H9 (cell line): Measurements from ENCODE around the gene ENTPD6. TPM values are rescaled to one million over a fixed set of nuclear protein-coding genes. Genes with fewer than 3 reads are reported as not detected.

Experiments used
- DNase-seq: peaks from one replicate; pipeline ENCODE4 v3.0.0-alpha.2; 2017
- H2AFZ ChIP-seq: one replicate; pipeline ENCODE4 v1.6.1; 2013; ENCODE audit warnings: mild to moderate bottlenecking, low read length, control low read depth, moderate library complexity
- H2AK5ac ChIP-seq: 2 replicates; pipeline ENCODE4 v1.6.1; 2013; ENCODE audit warnings: low read length, control low read depth, mixed read lengths; ENCODE audit not compliant: insufficient read length
- H2BK120ac ChIP-seq: one replicate; pipeline ENCODE4 v1.6.1; 2013; ENCODE audit warnings: low read depth, mild to moderate bottlenecking, low read length, control low read depth, inconsistent platforms; ENCODE audit not compliant: poor library complexity, severe bottlenecking
- H2BK12ac ChIP-seq: 2 replicates; pipeline ENCODE4 v1.6.1; 2013; ENCODE audit warnings: low read length, control low read depth, mixed read lengths, low read depth; ENCODE audit not compliant: insufficient read length
- H2BK15ac ChIP-seq: 2 replicates; pipeline ENCODE4 v1.6.1; 2013; ENCODE audit warnings: low read depth, low read length, control low read depth
- H2BK20ac ChIP-seq: one replicate; pipeline ENCODE4 v1.6.1; 2013; ENCODE audit warnings: low read depth, mild to moderate bottlenecking, low read length, control low read depth, inconsistent platforms; ENCODE audit not compliant: poor library complexity, severe bottlenecking
- H2BK5ac ChIP-seq: 2 replicates; pipeline ENCODE4 v1.6.1; 2013; ENCODE audit warnings: low read length, control low read depth, mixed read lengths; ENCODE audit not compliant: insufficient read length
- H3K14ac ChIP-seq: 2 replicates; pipeline ENCODE4 v1.6.1; 2013; ENCODE audit warnings: low read length, control low read depth; ENCODE audit not compliant: insufficient read depth
- H3K18ac ChIP-seq: 2 replicates; pipeline ENCODE4 v1.6.1; 2013; ENCODE audit warnings: low read depth, mild to moderate bottlenecking, mixed read lengths, low read length, control low read depth; ENCODE audit not compliant: insufficient read length
- H3K23ac ChIP-seq: 2 replicates; pipeline ENCODE4 v1.6.1; 2013; ENCODE audit warnings: low read length, control low read depth, mixed read lengths, low read depth; ENCODE audit not compliant: insufficient read length
- H3K23me2 ChIP-seq: 2 replicates; pipeline ENCODE4 v1.6.1; 2013; ENCODE audit warnings: low read depth, mild to moderate bottlenecking, mixed read lengths, low read length, control low read depth; ENCODE audit not compliant: insufficient read length, poor library complexity, severe bottlenecking
- H3K27ac ChIP-seq: 2 replicates; pipeline ENCODE4 v1.5.1; 2013; ENCODE audit warnings: low read length, control low read depth, mixed read lengths, low read depth; ENCODE audit not compliant: insufficient read length
- H3K27me3 ChIP-seq: 2 replicates; pipeline ENCODE4 v1.6.1; 2013; ENCODE audit warnings: low read length, control low read depth, inconsistent platforms; ENCODE audit not compliant: insufficient read depth
- H3K4ac ChIP-seq: 2 replicates; pipeline ENCODE4 v1.6.1; 2013; ENCODE audit warnings: low read depth, mild to moderate bottlenecking, control low read depth, inconsistent platforms, low read length, moderate library complexity
- H3K4me1 ChIP-seq: 2 replicates; pipeline ENCODE4 v1.6.1; 2013; ENCODE audit warnings: low read length, control low read depth, inconsistent platforms; ENCODE audit not compliant: insufficient read depth
- H3K4me2 ChIP-seq: 2 replicates; pipeline ENCODE4 v1.6.1; 2013; ENCODE audit warnings: low read length, control low read depth, mixed read lengths; ENCODE audit not compliant: insufficient read length, insufficient read depth
- H3K56ac ChIP-seq: 2 replicates; pipeline ENCODE4 v1.6.1; 2013; ENCODE audit warnings: low read depth, mild to moderate bottlenecking, mixed read lengths, low read length, control low read depth; ENCODE audit not compliant: insufficient read length
- H3K79me1 ChIP-seq: 2 replicates; pipeline ENCODE4 v1.6.1; 2013; ENCODE audit warnings: low read depth, mild to moderate bottlenecking, moderate library complexity, low read length, control low read depth, inconsistent platforms; ENCODE audit not compliant: insufficient read depth, poor library complexity, severe bottlenecking
- H3K79me2 ChIP-seq: 2 replicates; pipeline ENCODE4 v1.6.1; 2013; ENCODE audit warnings: low read length, control low read depth, inconsistent platforms; ENCODE audit not compliant: insufficient read depth
- H3K9ac ChIP-seq: 2 replicates; pipeline ENCODE4 v1.6.1; 2013; ENCODE audit warnings: low read length, control low read depth, mixed read lengths; ENCODE audit not compliant: insufficient read length; ENCODE audit errors: extremely low read depth
- H3K9me3 ChIP-seq: one replicate; pipeline ENCODE4 v1.6.1; 2013; ENCODE audit warnings: low read depth, low read length, inconsistent platforms; ENCODE audit not compliant: control insufficient read depth
- H3T11ph ChIP-seq: one replicate; pipeline ENCODE4 v1.6.1; 2013; ENCODE audit warnings: mild to moderate bottlenecking, low read length, control low read depth, inconsistent platforms
- H4K20me1 ChIP-seq: one replicate; pipeline ENCODE4 v1.6.1; 2013; ENCODE audit not compliant: control insufficient read depth, insufficient read length, insufficient read depth
- H4K5ac ChIP-seq: 2 replicates; pipeline ENCODE4 v1.6.1; 2013; ENCODE audit warnings: low read depth, mild to moderate bottlenecking, mixed read lengths, low read length, control low read depth; ENCODE audit not compliant: insufficient read length
- H4K8ac ChIP-seq: replicated peaks from 2 replicates; pipeline ENCODE4 v1.6.1; 2013; ENCODE audit warnings: low read length, control low read depth, mixed read lengths, low read depth; ENCODE audit not compliant: insufficient read length
- H4K91ac ChIP-seq: 2 replicates; pipeline ENCODE4 v1.6.1; 2013; ENCODE audit warnings: low read depth, mild to moderate bottlenecking, moderate library complexity, mixed read lengths, low read length, control low read depth; ENCODE audit not compliant: insufficient read length
- H3K27ac Mint-ChIP-seq, 3 experiments: 2 replicates in 2 of 3; 3 replicates in 1 of 3; pipeline ENCODE4 v1.8.0; 2020 to 2021; ENCODE audit warnings: mixed read lengths in 3 of 3, mild to moderate bottlenecking in 1 of 3, moderate library complexity in 1 of 3
- H3K27me3 Mint-ChIP-seq: 2 replicates; pipeline ENCODE4 v1.8.0; 2021; ENCODE audit warnings: low read depth, mild to moderate bottlenecking, moderate library complexity, mixed read lengths
- H3K36me3 Mint-ChIP-seq, 3 experiments: 2 replicates in 2 of 3; 3 replicates in 1 of 3; pipeline ENCODE4 v1.8.0; 2020 to 2021; ENCODE audit warnings: low read depth in 3 of 3, mixed read lengths in 3 of 3; ENCODE audit not compliant: insufficient read depth in 1 of 3
- H3K4me1 Mint-ChIP-seq, 2 experiments: 2 replicates each; pipeline ENCODE4 v1.8.0; 2020; ENCODE audit warnings: mixed read lengths in 2 of 2
- H3K4me3 Mint-ChIP-seq, 2 experiments: 2 replicates in 1 of 2; 3 replicates in 1 of 2; pipeline ENCODE4 v1.8.0; 2020 to 2021; ENCODE audit warnings: mild to moderate bottlenecking in 2 of 2, mixed read lengths in 2 of 2, moderate library complexity in 1 of 2
- H3K9me3 Mint-ChIP-seq, 2 experiments: 2 replicates in 1 of 2; 3 replicates in 1 of 2; pipeline ENCODE4 v1.8.0; 2020; ENCODE audit warnings: mild to moderate bottlenecking in 2 of 2, mixed read lengths in 2 of 2, moderate library complexity in 1 of 2
- WGBS: extraction: QIAGEN DNeasy Blood & Tissue Kit; methylation state at CpG from one replicate; pipeline ENCODE4 v1.1.7; 2013; ENCODE audit warnings: missing lambda C conversion rate, low lambda C conversion rate, mixed read lengths; ENCODE audit not compliant: insufficient read length; ENCODE audit errors: extremely low coverage; 5-methylcytosine and 5-hydroxymethylcytosine counted together
- total RNA-seq: library from RNA; stranded (reverse); gene quantifications from 2 replicates; pipeline ENCODE4 v1.2.1, GENCODE V29; 2021
- TF ChIP-seq, protein P1 (sequence below): fragments of 200-600 bp; sonication (generic); conservative IDR thresholded peaks from 3 replicates; pipeline ENCODE4 v1.8.0; 2021; ENCODE audit warnings: antibody characterized with exemption, mild to moderate bottlenecking

Gene ENTPD6
- total RNA-seq, 1 experiment from 2014 or later, result 57.4 TPM

DNA sequence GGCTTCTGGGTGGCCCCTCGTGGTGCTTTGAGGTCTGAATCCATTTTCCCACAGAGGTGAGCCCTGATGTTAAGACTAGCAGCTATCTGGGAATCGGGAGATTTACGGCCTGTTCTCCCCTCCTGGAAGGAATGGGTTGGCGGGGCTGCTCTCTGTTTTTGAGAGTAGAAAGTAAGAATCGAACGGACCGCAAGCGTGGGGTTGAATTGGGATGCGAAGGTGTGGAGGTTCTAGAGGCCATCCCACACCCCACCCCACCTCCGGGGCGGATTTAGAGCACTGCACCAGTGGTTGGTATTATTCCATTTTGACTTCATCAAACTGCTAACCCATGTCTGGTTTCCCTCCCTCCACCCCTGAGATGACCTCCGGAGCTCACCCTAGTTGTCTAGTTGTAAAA is 63.8 kb downstream of the ENTPD6 start:
- H3K79me1 ChIP-seq, result no peaks in the 10 kb centered on the region
- Mint-ChIP-seq H3K4me1 (peaks cover 0 to 8% of the 10 kb centered on the region in 2 experiments; a peak in 1 of 4 replicates), H3K27me3 (no peaks in the 10 kb centered on the region), H3K27ac (no peak overlapping the region), H3K4me3 (no peak overlapping the region), H3K36me3 (peaks cover 47 to 55% (median 48%) of the 10 kb centered on the region in 3 experiments), H3K9me3 (peaks cover 17 to 23% of the 10 kb centered on the region in 2 experiments; a peak in 4 of 5 replicates)
- no peak overlapping the region for H2BK12ac ChIP-seq
- no peak overlapping the region for H3K4me2 ChIP-seq
- no peak overlapping the region for H4K8ac ChIP-seq
- no peak overlapping the region for H2BK20ac ChIP-seq
- H2BK5ac ChIP-seq, result no peak overlapping the region
- no peak overlapping the region for H3K4ac ChIP-seq
- H3K79me2 ChIP-seq, result peaks cover 3% of the 10 kb centered on the region; the same call in 1 of the 2 replicates
- no peaks in the 10 kb centered on the region for H3K27me3 ChIP-seq
- no peaks in the 10 kb centered on the region for H3K23me2 ChIP-seq
- H3K18ac ChIP-seq, result no peak overlapping the region
- no peak overlapping the region for H4K91ac ChIP-seq
- H4K5ac ChIP-seq, result no peak overlapping the region
- no peaks in the 10 kb centered on the region for H4K20me1 ChIP-seq
- H3K14ac ChIP-seq, result no peak overlapping the region
- H2AK5ac ChIP-seq, result no peak overlapping the region
- H3K56ac ChIP-seq, result no peak overlapping the region
- H2BK120ac ChIP-seq, result no peak overlapping the region
- no peak overlapping the region for H2AFZ ChIP-seq
- DNase-seq, result peak; percentile 8
- H3K9ac ChIP-seq, result no peak overlapping the region
- no peak overlapping the region for H3K23ac ChIP-seq
- H2BK15ac ChIP-seq, result no peak overlapping the region
- no peaks in the 10 kb centered on the region for H3K9me3 ChIP-seq
- no peak overlapping the region for H3T11ph ChIP-seq
- no peaks in the 10 kb centered on the region for H3K4me1 ChIP-seq
- no CpG with 5 or more reads among the region's 12 CpGs for WGBS
- no peak overlapping the region for H3K27ac ChIP-seq
- TF ChIP-seq, protein P1, sequence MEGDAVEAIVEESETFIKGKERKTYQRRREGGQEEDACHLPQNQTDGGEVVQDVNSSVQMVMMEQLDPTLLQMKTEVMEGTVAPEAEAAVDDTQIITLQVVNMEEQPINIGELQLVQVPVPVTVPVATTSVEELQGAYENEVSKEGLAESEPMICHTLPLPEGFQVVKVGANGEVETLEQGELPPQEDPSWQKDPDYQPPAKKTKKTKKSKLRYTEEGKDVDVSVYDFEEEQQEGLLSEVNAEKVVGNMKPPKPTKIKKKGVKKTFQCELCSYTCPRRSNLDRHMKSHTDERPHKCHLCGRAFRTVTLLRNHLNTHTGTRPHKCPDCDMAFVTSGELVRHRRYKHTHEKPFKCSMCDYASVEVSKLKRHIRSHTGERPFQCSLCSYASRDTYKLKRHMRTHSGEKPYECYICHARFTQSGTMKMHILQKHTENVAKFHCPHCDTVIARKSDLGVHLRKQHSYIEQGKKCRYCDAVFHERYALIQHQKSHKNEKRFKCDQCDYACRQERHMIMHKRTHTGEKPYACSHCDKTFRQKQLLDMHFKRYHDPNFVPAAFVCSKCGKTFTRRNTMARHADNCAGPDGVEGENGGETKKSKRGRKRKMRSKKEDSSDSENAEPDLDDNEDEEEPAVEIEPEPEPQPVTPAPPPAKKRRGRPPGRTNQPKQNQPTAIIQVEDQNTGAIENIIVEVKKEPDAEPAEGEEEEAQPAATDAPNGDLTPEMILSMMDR, result no peak
